ENCODE results near the gene TRUB1.

- TF ChIP-seq POLR2AphosphoS5 (IDR thresholded peaks at IDR 0.05) (no peak), CTCF (IDR thresholded peaks at IDR 0.05) (no peak)
Measured at GRCh38 chr10:114930320-114930719, 7.7 kb upstream of the TRUB1 start.

Data from esophagus muscularis mucosa (tissue), 3 donors.